H1 (cell line): ENCODE data around the gene SRSF12. TPM values are rescaled to one million over a fixed set of nuclear protein-coding genes. Genes with fewer than 3 reads are reported as not detected.
A peak's percentile ranks its signal among the peaks of the same experiment; 100 is the strongest.

Experiments
- CTCF ChIA-PET: fragments of 300-600 bp; sonication (Branson Sonifier 250); formaldehyde crosslinking; loops from one replicate; lab custom pipeline; 2021; ENCODE audit not compliant: partially characterized antibody; lab: Charles Lee
- POLR2A ChIA-PET: fragments of 300-600 bp; sonication (Branson Sonifier 250); formaldehyde crosslinking; loops from one replicate; lab custom pipeline; 2021; ENCODE audit warnings: inconsistent platforms; ENCODE audit not compliant: partially characterized antibody; lab: Charles Lee
- DNase-seq, 2 experiments: peaks; one replicate each; pipeline versions ENCODE4 v3.0.0 to v3.0.0-alpha.2; 2010 to 2022; ENCODE audit warnings: low spot score in 2 of 2, low read depth in 1 of 2, mixed read lengths in 1 of 2
- FAIRE-seq: peaks from 2 replicates; lab custom pipeline; 2011; peaks lifted over from hg19 to GRCh38; lab: Jason Lieb, UNC
- H2AFZ ChIP-seq: 2 replicates; pipeline ENCODE4 v1.8.1; 2012; ENCODE audit warnings: low read length, inconsistent platforms
- H2AK5ac ChIP-seq: 2 replicates; pipeline ENCODE4 v1.6.1; 2013; ENCODE audit warnings: low read depth, low read length
- H2BK120ac ChIP-seq: replicated peaks from 2 replicates; pipeline ENCODE3; 2013; ENCODE audit warnings: low read depth, low read length, inconsistent platforms
- H2BK12ac ChIP-seq: 2 replicates; pipeline ENCODE4 v1.6.1; 2013; ENCODE audit warnings: low read depth, low read length
- H2BK15ac ChIP-seq: 2 replicates; pipeline ENCODE4 v1.6.1; 2013; ENCODE audit warnings: low read length
- H2BK20ac ChIP-seq: 2 replicates; pipeline ENCODE4 v1.6.1; 2013; ENCODE audit warnings: low read length
- H2BK5ac ChIP-seq: 2 replicates; pipeline ENCODE4 v1.6.1; 2013; ENCODE audit warnings: low read depth, low read length
- H3K14ac ChIP-seq: 2 replicates; pipeline ENCODE4 v1.6.1; 2013; ENCODE audit warnings: inconsistent platforms; ENCODE audit not compliant: insufficient read length
- H3K18ac ChIP-seq: 2 replicates; pipeline ENCODE4 v1.6.1; 2013; ENCODE audit warnings: low read length; ENCODE audit errors: extremely low read depth
- H3K23ac ChIP-seq: 2 replicates; pipeline ENCODE4 v1.6.1; 2013; ENCODE audit warnings: inconsistent platforms; ENCODE audit not compliant: insufficient read length
- H3K23me2 ChIP-seq: 2 replicates; pipeline ENCODE4 v1.6.1; 2013; ENCODE audit warnings: low read depth, low read length
- H3K27ac ChIP-seq: 2 replicates; pipeline ENCODE4 v1.6.1; 2011; ENCODE audit warnings: low read depth, low read length, inconsistent platforms
- H3K27me3 ChIP-seq, 4 experiments: replicated peaks in 1 of 4; 1 replicate in 1 of 4; 2 replicates in 3 of 4; pipeline versions ENCODE4 v1.6.1 to v1.8.1; 2011 to 2013; ENCODE audit warnings: low read length in 3 of 4, mild to moderate bottlenecking in 3 of 4, inconsistent platforms in 2 of 4, mixed read lengths in 2 of 4, moderate library complexity in 1 of 4; ENCODE audit not compliant: control insufficient read depth in 3 of 4, insufficient read depth in 3 of 4; ENCODE audit errors: extremely low read depth in 1 of 4
- H3K36me3 ChIP-seq, 4 experiments: 2 replicates each; pipeline versions ENCODE4 v1.6.1 to v1.8.1; 2011 to 2013; ENCODE audit warnings: mild to moderate bottlenecking in 4 of 4, low read length in 3 of 4, moderate library complexity in 2 of 4, control low read depth in 1 of 4, inconsistent platforms in 1 of 4; ENCODE audit not compliant: insufficient read depth in 4 of 4, control insufficient read depth in 2 of 4
- H3K4ac ChIP-seq: replicated peaks from 2 replicates; pipeline ENCODE3; 2013; ENCODE audit warnings: low read length, low read depth, mixed read lengths, inconsistent platforms; ENCODE audit not compliant: insufficient read length
- H3K4me1 ChIP-seq, 4 experiments: replicated peaks in 1 of 4; 1 replicate in 1 of 4; 2 replicates in 3 of 4; pipeline versions ENCODE4 v1.6.1 to v1.8.1; 2011 to 2013; ENCODE audit warnings: low read length in 3 of 4, inconsistent platforms in 2 of 4, mixed read lengths in 1 of 4; ENCODE audit not compliant: insufficient read depth in 4 of 4, control insufficient read depth in 3 of 4
- H3K4me2 ChIP-seq, 2 experiments: 2 replicates each; pipeline versions ENCODE4 v1.6.1 to v1.8.1; 2011 to 2013; ENCODE audit warnings: low read depth in 2 of 2, low read length in 2 of 2, control low read depth in 1 of 2, inconsistent platforms in 1 of 2, mild to moderate bottlenecking in 1 of 2; ENCODE audit not compliant: insufficient read depth in 1 of 2
- H3K4me3 ChIP-seq, 4 experiments: fragments of 200-600, 300-600 bp in 1 of 4; sonication (generic), shearing (Covaris generic), sonication (Bioruptor Twin) in 1 of 4; 2 replicates each; pipeline versions ENCODE4 v1.5.1 to v1.8.1; 2011 to 2016; ENCODE audit warnings: low read length in 4 of 4, low read depth in 3 of 4, control low read depth in 2 of 4, inconsistent platforms in 2 of 4, mild to moderate bottlenecking in 2 of 4, mixed read lengths in 1 of 4, moderate library complexity in 1 of 4; ENCODE audit not compliant: insufficient read depth in 2 of 4; ENCODE audit errors: extremely low read depth in 1 of 4
- H3K56ac ChIP-seq: replicated peaks from 2 replicates; pipeline ENCODE3; 2013; ENCODE audit warnings: low read depth, mild to moderate bottlenecking, mixed read lengths, low read length, inconsistent platforms; ENCODE audit not compliant: insufficient read length
- H3K79me1 ChIP-seq: 2 replicates; pipeline ENCODE4 v1.6.1; 2013; ENCODE audit warnings: low read depth, low read length, control low read depth
- H3K79me2 ChIP-seq, 2 experiments: 2 replicates each; pipeline versions ENCODE4 v1.6.1 to v1.8.1; 2012 to 2013; ENCODE audit warnings: low read length in 2 of 2, mild to moderate bottlenecking in 2 of 2, inconsistent platforms in 1 of 2; ENCODE audit not compliant: insufficient read depth in 2 of 2, control insufficient read depth in 1 of 2
- H3K9ac ChIP-seq, 4 experiments: replicated peaks in 1 of 4; 1 replicate in 1 of 4; 2 replicates in 3 of 4; pipeline versions ENCODE4 v1.6.1 to v1.8.1; 2011 to 2013; ENCODE audit warnings: low read depth in 3 of 4, low read length in 3 of 4, control low read depth in 2 of 4, mild to moderate bottlenecking in 2 of 4, moderate library complexity in 2 of 4, inconsistent platforms in 1 of 4; ENCODE audit errors: extremely low read depth in 1 of 4
- H3K9me3 ChIP-seq, 2 experiments: 2 replicates each; pipeline versions ENCODE4 v1.6.1 to v1.8.1; 2012 to 2013; ENCODE audit warnings: mild to moderate bottlenecking in 2 of 2, moderate library complexity in 2 of 2, control low read depth in 1 of 2, inconsistent platforms in 1 of 2, low read depth in 1 of 2, low read length in 1 of 2, mixed read lengths in 1 of 2; ENCODE audit not compliant: insufficient read depth in 2 of 2
- H4K20me1 ChIP-seq, 2 experiments: replicated peaks in 1 of 2; 2 replicates each; pipeline versions ENCODE3 to v1.8.1; 2011 to 2013; ENCODE audit warnings: inconsistent platforms in 2 of 2, low read length in 2 of 2, mild to moderate bottlenecking in 1 of 2; ENCODE audit not compliant: insufficient read depth in 2 of 2, control insufficient read depth in 1 of 2
- H4K5ac ChIP-seq: 2 replicates; pipeline ENCODE4 v1.6.1; 2013; ENCODE audit warnings: low read length, low read depth, mixed read lengths, inconsistent platforms; ENCODE audit not compliant: insufficient read length
- H4K8ac ChIP-seq: 2 replicates; pipeline ENCODE4 v1.8.0; 2013; ENCODE audit warnings: mild to moderate bottlenecking, moderate library complexity, low read length, inconsistent platforms; ENCODE audit not compliant: insufficient read depth; ENCODE audit errors: extremely low read depth
- H4K91ac ChIP-seq: replicated peaks from 2 replicates; pipeline ENCODE3; 2013; ENCODE audit warnings: low read length, mixed read lengths, inconsistent platforms; ENCODE audit not compliant: insufficient read length
- BCL11A ChIP-seq, 2 experiments: IDR thresholded peaks; one replicate each; pipeline ENCODE4 v1.6.1; 2011; ENCODE audit warnings: low read depth in 2 of 2, low read length in 2 of 2, mild to moderate bottlenecking in 2 of 2
- BRCA1 ChIP-seq: IDR thresholded peaks from 2 replicates; pipeline ENCODE4 v1.6.1; 2012; ENCODE audit warnings: low read depth, low read length, improper control_type of control experiment
- CBX5 ChIP-seq: fragments of 300-800, 300-1000 bp; sonication (generic); IDR thresholded peaks from 2 replicates; pipeline ENCODE4 v1.7.1; 2016; ENCODE audit warnings: antibody characterized with exemption, low read length, low read depth
- CREB1 ChIP-seq: IDR thresholded peaks from 2 replicates; pipeline ENCODE4 v1.6.1; 2012; ENCODE audit warnings: inconsistent platforms
- EP300 ChIP-seq, 2 experiments: IDR thresholded peaks; 1 replicate in 1 of 2; 2 replicates in 1 of 2; pipeline ENCODE4 v1.6.1; 2011 to 2012; ENCODE audit warnings: low read depth in 2 of 2, low read length in 2 of 2, mild to moderate bottlenecking in 2 of 2, borderline replicate concordance in 1 of 2, inconsistent platforms in 1 of 2, moderate library complexity in 1 of 2
- GTF2F1 ChIP-seq: IDR thresholded peaks from 2 replicates; pipeline ENCODE4 v1.6.1; 2012; ENCODE audit warnings: low read depth, low read length, improper control_type of control experiment, borderline replicate concordance
- JUND ChIP-seq: IDR thresholded peaks from 2 replicates; pipeline ENCODE4 v1.6.1; 2011; ENCODE audit warnings: mild to moderate bottlenecking, improper control_type of control experiment, low read length
- MAFK ChIP-seq: IDR thresholded peaks from 2 replicates; pipeline ENCODE4 v1.6.1; 2012; ENCODE audit warnings: low read depth, mild to moderate bottlenecking, improper control_type of control experiment, low read length
- POLR2AphosphoS5 ChIP-seq: IDR thresholded peaks from 2 replicates; pipeline ENCODE4 v1.6.1; 2011; ENCODE audit warnings: low read depth, low read length
- RBBP5 ChIP-seq: IDR thresholded peaks from 2 replicates; pipeline ENCODE4 v1.7.1; 2012; ENCODE audit warnings: low read depth, mild to moderate bottlenecking, inconsistent platforms, low read length, moderate library complexity, borderline replicate concordance
- SIN3A ChIP-seq, 2 experiments: IDR thresholded peaks in 1 of 2; conservative IDR thresholded peaks in 1 of 2; 2 replicates each; pipeline ENCODE4 v1.6.1; 2011 to 2012; ENCODE audit warnings: low read length in 2 of 2, improper control_type of control experiment in 1 of 2, low read depth in 1 of 2, mild to moderate bottlenecking in 1 of 2
- SIX5 ChIP-seq: IDR thresholded peaks from 2 replicates; pipeline ENCODE4 v1.6.1; 2011; ENCODE audit warnings: mild to moderate bottlenecking, low read depth, low read length
- USF2 ChIP-seq: IDR thresholded peaks from 2 replicates; pipeline ENCODE4 v1.6.1; 2011; ENCODE audit warnings: low read length, improper control_type of control experiment
- YY1 ChIP-seq: IDR thresholded peaks from 2 replicates; pipeline ENCODE4 v1.6.1; 2011; ENCODE audit warnings: low read depth, mild to moderate bottlenecking, low read length
- polyA plus RNA-seq, 7 experiments: library from polyadenylated mRNA; depleted of rRNA in 3 of 7; stranded (reverse) in 5 of 7; unstranded in 2 of 7; fragments of >200 nt in 5 of 7; fragments of 200-250 nt in 2 of 7; gene quantifications; 1 replicate in 5 of 7; 2 replicates in 1 of 7; 4 replicates in 1 of 7; pipeline versions ENCODE4 v1.2.1 to v1.2.3, GENCODE V29; 2011 to 2013; ENCODE audit warnings: missing spikeins in 2 of 7, mixed read lengths in 2 of 7
- total RNA-seq: library from RNA; stranded (reverse); fragmentation: NEBNext Ultra II Directional; extraction: Animal tissue kit (Norgen Biotek cat#: 25700); gene quantifications from 2 replicates; pipeline ENCODE4 v1.2.1, GENCODE V29; 2021

Gene SRSF12
- total and polyA plus RNA-seq, 2 of the 8 experiments (the other 6 are each of a cell fraction or from before 2014, with no cell fraction given) = 2.6 to 4.2 TPM

DNA sequence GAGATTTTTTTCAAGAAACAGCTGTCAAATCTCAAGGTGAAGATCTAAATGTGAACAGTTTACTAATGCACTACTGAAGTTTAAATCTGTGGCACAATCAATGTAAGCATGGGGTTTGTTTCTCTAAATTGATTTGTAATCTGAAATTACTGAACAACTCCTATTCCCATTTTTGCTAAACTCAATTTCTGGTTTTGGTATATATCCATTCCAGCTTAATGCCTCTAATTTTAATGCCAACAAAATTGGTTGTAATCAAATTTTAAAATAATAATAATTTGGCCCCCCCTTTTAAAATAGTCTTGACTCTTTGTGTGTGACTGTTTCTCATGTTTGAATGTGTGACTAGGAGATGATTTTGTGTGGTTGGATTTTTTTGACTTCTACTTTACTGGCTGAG, 33.3 kb downstream of the SRSF12 start:
- ChIA-PET POLR2A (interaction anchor here (1.1 to 2.5 kb wide), 4 partner anchors 11 to 45 kb away, joined by 3 to 7 read pairs (median 4); no protein-coding TSS in a partner anchor), CTCF (interaction anchor here (1.0 to 4.6 kb wide), 3 partner anchors 11 to 102 kb away, joined by 3 to 27 read pairs (median 3); no protein-coding TSS in a partner anchor)
- Histone ChIP-seq H3K4me3 (peak overlapping the region in 1 of 4 experiments; percentile 11; a peak in 1 of 8 replicates), H3K36me3 (peaks cover 0 to 19% (median 3%) of the 10 kb centered on the region in 4 experiments; a peak in 2 of 8 replicates), H2BK15ac (no peak overlapping the region), H3K9ac (no peak overlapping the region), H3K79me2 (peaks cover 8 to 27% of the 10 kb centered on the region in 2 experiments; a peak in 3 of 4 replicates), H3K27ac (no peak overlapping the region), H4K91ac (no peak overlapping the region), H3K4me2 (peak overlapping the region; percentile 21 to 56; a peak in 3 of 4 replicates), H3K23me2 (peaks cover 7% of the 10 kb centered on the region), H3K56ac (no peak overlapping the region), H4K20me1 (peaks cover 6 to 8% of the 10 kb centered on the region in 2 experiments), H4K8ac (no peak overlapping the region), H4K5ac (no peak overlapping the region), H2BK20ac (no peak overlapping the region), H3K9me3 (no peaks in the 10 kb centered on the region), H3K27me3 (no peaks in the 10 kb centered on the region), H2BK120ac (no peak overlapping the region), H3K79me1 (no peaks in the 10 kb centered on the region), H2BK5ac (peak overlapping the region; percentile 61; the same call in 1 of the 2 replicates), H2AK5ac (no peak overlapping the region), H3K14ac (no peak overlapping the region), H3K4ac (no peak overlapping the region), H2BK12ac (no peak overlapping the region), H3K18ac (no peak overlapping the region), H2AFZ (no peak overlapping the region), H3K4me1 (peaks cover 8 to 26% (median 13%) of the 10 kb centered on the region in 4 experiments), H3K23ac (no peak overlapping the region)
- DNase-seq (no peak), FAIRE-seq (no peak)
- TF ChIP-seq MAFK = no peak
- no peak for TF ChIP-seq CREB1
- no peak for TF ChIP-seq BRCA1
- no peak for TF ChIP-seq YY1
- no peak for TF ChIP-seq BCL11A (IDR thresholded peaks at IDR 0.05; ENCODE audit: low read depth in 2 of 2, low read length in 2 of 2)
- TF ChIP-seq CBX5 = no peak
- no peak for TF ChIP-seq RBBP5
- TF ChIP-seq POLR2AphosphoS5 = no peak
- no peak for TF ChIP-seq EP300 (IDR thresholded peaks at IDR 0.05; ENCODE audit: borderline replicate concordance in 1 of 2, low read depth in 2 of 2, low read length in 2 of 2)
- no peak for TF ChIP-seq SIN3A (conservative IDR thresholded peaks at IDR 0.05 in 1 of 2, IDR thresholded peaks at IDR 0.05 in 1 of 2; ENCODE audit: low read depth in 1 of 2, low read length in 2 of 2)
- TF ChIP-seq JUND = no peak
- no peak for TF ChIP-seq SIX5
- no peak for TF ChIP-seq USF2
- no peak for TF ChIP-seq GTF2F1
